GM12878 (cell line): Measurements from ENCODE around the gene ZFYVE21. TPM values are rescaled to one million over a fixed set of nuclear protein-coding genes. Genes with fewer than 3 reads are reported as not detected.

ENCODE experiments used
- ATAC-seq: fragments of 200-7000 bp; cut with Tn5 transposase; 3 replicates; pipeline ENCODE4 v1.9.1; 2020; ENCODE audit warnings: mild to moderate bottlenecking, moderate library complexity
- BruUV-seq: library from RNA; stranded (reverse); fragments of 400-500 nt; replicated peaks from 2 replicates; lab custom pipeline; 2021; lab: Mats Ljungman, UMichigan
- CTCF ChIA-PET: fragments of 300-600 bp; sonication (Branson Sonifier 250); formaldehyde crosslinking; extraction: SDS; loops from one replicate; lab custom pipeline; 2021; ENCODE audit warnings: inconsistent platforms; lab: Yijun Ruan, JAX
- POLR2A ChIA-PET: fragments of 350-600 bp; formaldehyde crosslinking; extraction: SDS; loops from one replicate; lab custom pipeline; 2021; ENCODE audit warnings: inconsistent platforms; lab: Charles Lee
- RAD21 ChIA-PET: fragments of 300-600 bp; sonication (Branson Sonifier 250); formaldehyde crosslinking; loops from one replicate; lab custom pipeline; 2023; ENCODE audit warnings: antibody characterized with exemption; ENCODE audit not compliant: unreplicated experiment; lab: Charles Lee
- SMC1A ChIA-PET: fragments of 300-600 bp; sonication (Branson Sonifier 250); formaldehyde crosslinking; loops from one replicate; lab custom pipeline; 2023; ENCODE audit not compliant: unreplicated experiment, uncharacterized antibody; lab: Charles Lee
- DNase-seq: peaks from one replicate; pipeline ENCODE4 v3.0.0-alpha.2; 2011; ENCODE audit warnings: low read depth, low spot score
- FAIRE-seq: peaks from 3 replicates; lab custom pipeline; 2011; peaks lifted over from hg19 to GRCh38; lab: Jason Lieb, UNC
- H2AFZ ChIP-seq: 2 replicates; pipeline ENCODE4 v1.6.0; 2011; ENCODE audit warnings: low read depth, low read length, control low read depth; ENCODE audit not compliant: control insufficient read depth
- H3K27ac ChIP-seq: 2 replicates; pipeline ENCODE4 v1.5.1; 2011; ENCODE audit warnings: control low read depth; ENCODE audit not compliant: control insufficient read depth, insufficient read depth
- H3K27me3 ChIP-seq, 2 experiments: replicated peaks in 1 of 2; 2 replicates each; pipeline versions ENCODE4 v1.6.0 to v1.6.1; 2011; ENCODE audit warnings: low read length in 1 of 2; ENCODE audit not compliant: control insufficient read depth in 2 of 2, insufficient read depth in 2 of 2
- H3K36me3 ChIP-seq, 2 experiments: 2 replicates each; pipeline ENCODE4 v1.5.1; 2011; ENCODE audit warnings: low read length in 1 of 2; ENCODE audit not compliant: control insufficient read depth in 2 of 2, insufficient read depth in 2 of 2
- H3K4me1 ChIP-seq: 2 replicates; pipeline ENCODE4 v1.6.1; 2011; ENCODE audit warnings: mild to moderate bottlenecking, low read length, moderate library complexity, mixed read lengths; ENCODE audit not compliant: control insufficient read depth, insufficient read depth
- H3K4me2 ChIP-seq: 2 replicates; pipeline ENCODE4 v1.6.0; 2011; ENCODE audit warnings: control low read depth; ENCODE audit not compliant: control insufficient read depth, insufficient read depth
- H3K4me3 ChIP-seq: fragments of 200-600 bp; sonication (generic); 2 replicates; pipeline ENCODE4 v1.5.1; 2016
- H3K79me2 ChIP-seq: 2 replicates; pipeline ENCODE4 v1.6.0; 2011; ENCODE audit warnings: low read length; ENCODE audit not compliant: control insufficient read depth, insufficient read depth
- H3K9ac ChIP-seq: 2 replicates; pipeline ENCODE4 v1.8.0; 2011; ENCODE audit warnings: low read length, control low read depth, mixed read lengths; ENCODE audit not compliant: control insufficient read depth, insufficient read depth
- H3K9me3 ChIP-seq: replicated peaks from 3 replicates; pipeline ENCODE4 v1.5.1; 2011; ENCODE audit warnings: mild to moderate bottlenecking, low read length; ENCODE audit not compliant: control insufficient read depth, insufficient read depth
- H4K20me1 ChIP-seq: 2 replicates; pipeline ENCODE4 v1.6.0; 2011; ENCODE audit not compliant: control insufficient read depth, insufficient read depth
- CEBPB ChIP-seq, 2 experiments: fragments of 150-350 bp in 1 of 2; IDR thresholded peaks; 2 replicates each; pipeline ENCODE4 v1.6.1; 2012 to 2014; ENCODE audit warnings: low read depth in 2 of 2, low read length in 2 of 2, borderline replicate concordance in 1 of 2, inconsistent platforms in 1 of 2
- CHD1 ChIP-seq: IDR thresholded peaks from 2 replicates; pipeline ENCODE4 v1.6.1; 2012; ENCODE audit warnings: low read depth, low read length, improper control_type of control experiment
- EP300 ChIP-seq, 2 experiments: fragments of 150-350 bp in 1 of 2; IDR thresholded peaks; 2 replicates each; pipeline ENCODE4 v1.6.1; 2011 to 2012; ENCODE audit warnings: low read depth in 2 of 2, low read length in 2 of 2, borderline replicate concordance in 1 of 2, improper control_type of control experiment in 1 of 2, inconsistent platforms in 1 of 2; ENCODE audit not compliant: control insufficient read depth in 1 of 2
- JUND ChIP-seq: IDR thresholded peaks from 2 replicates; pipeline ENCODE4 v1.6.1; 2012; ENCODE audit warnings: low read depth, mild to moderate bottlenecking, low read length, improper control_type of control experiment, moderate library complexity
- KLF5 ChIP-seq: fragments of 450-650 bp; IDR thresholded peaks from 2 replicates; pipeline ENCODE4 v1.6.1; 2014; ENCODE audit warnings: mild to moderate bottlenecking; ENCODE audit not compliant: partially characterized antibody
- MXI1 ChIP-seq: fragments of 150-350 bp; IDR thresholded peaks from 2 replicates; pipeline ENCODE4 v1.6.1; 2011; ENCODE audit warnings: low read depth, mild to moderate bottlenecking, inconsistent platforms, low read length, improper control_type of control experiment
- POLR2AphosphoS2 ChIP-seq: IDR thresholded peaks from 2 replicates; pipeline ENCODE4 v1.6.1; 2011; ENCODE audit warnings: low read depth, mild to moderate bottlenecking, low read length, improper control_type of control experiment, moderate library complexity
- POU2F2 ChIP-seq: IDR thresholded peaks from 3 replicates; pipeline ENCODE4 v1.6.1; 2011; ENCODE audit warnings: low read depth, mild to moderate bottlenecking, low read length, borderline replicate concordance
- SPI1 ChIP-seq: IDR thresholded peaks from 2 replicates; pipeline ENCODE4 v1.6.1; 2011; ENCODE audit warnings: low read depth, mild to moderate bottlenecking, low read length, moderate library complexity, borderline replicate concordance; ENCODE audit not compliant: insufficient read depth
- TARDBP ChIP-seq: IDR thresholded peaks from 2 replicates; pipeline ENCODE4 v1.6.1; 2016; ENCODE audit warnings: borderline replicate concordance
- WGBS: methylation state at CpG from one replicate; pipeline ENCODE4 v1.1.6; 2016; ENCODE audit warnings: low lambda C conversion rate; ENCODE audit not compliant: insufficient replicate concordance, insufficient coverage; ENCODE audit errors: missing lambda C conversion rate; 5-methylcytosine and 5-hydroxymethylcytosine counted together
- in situ Hi-C: fragments of 300-500 bp; cut with MboI; formaldehyde crosslinking; loops from 9 replicates; pipeline ENCODE4 v1.14.3; 2018; ENCODE audit warnings: mixed read lengths
- intact Hi-C: fragments of 100-400 bp; cut with micrococcal nuclease; formaldehyde crosslinking; loops from one replicate; pipeline ENCODE4 v1.14.2; 2022; ENCODE audit not compliant: unreplicated experiment
- polyA plus RNA-seq, 11 experiments: library from polyadenylated mRNA; depleted of rRNA in 4 of 11; unstranded in 6 of 11; stranded (reverse) in 5 of 11; fragments of >200 nt; fragmentation: Nextera tagmentation in 4 of 11; fragmentation: Illumina TruSeq in 1 of 11; extraction: Ambion mirVana in 4 of 11; extraction: Trizol in 1 of 11; gene quantifications; 1 replicate in 1 of 11; 2 replicates in 10 of 11; pipeline versions ENCODE4 v1.2.1 to v1.2.3, GENCODE V29; 2011 to 2016; ENCODE audit warnings: inconsistent platforms in 2 of 11, missing spikeins in 2 of 11, low read depth in 1 of 11
- total RNA-seq, 4 experiments: library from RNA; depleted of rRNA in 3 of 4; stranded (reverse); fragments of >200 nt in 3 of 4; fragmentation: Illumina TruSeq in 1 of 4; extraction: Trizol in 1 of 4; gene quantifications; 2 replicates each; pipeline versions ENCODE4 v1.2.1 to v1.2.3, GENCODE V29; 2013 to 2021
- TF ChIP-seq, protein P1 (sequence below): fragments of 450-650 bp; IDR thresholded peaks from 2 replicates; pipeline ENCODE4 v1.6.1; 2016; ENCODE audit warnings: mild to moderate bottlenecking, moderate library complexity, borderline replicate concordance
- TF ChIP-seq, protein P2 (sequence below): fragments of 450-650 bp; IDR thresholded peaks from 2 replicates; pipeline ENCODE4 v1.6.1; 2017; ENCODE audit warnings: mild to moderate bottlenecking, low read depth, inconsistent platforms; ENCODE audit not compliant: poor library complexity, severe bottlenecking

The ZFYVE21 gene
- total and polyA plus RNA-seq, 10 of the 15 experiments (the other 5 are each of a cell fraction or from before 2014, with no cell fraction given), result 0.79 to 21.7 (median 13.8) TPM

DNA sequence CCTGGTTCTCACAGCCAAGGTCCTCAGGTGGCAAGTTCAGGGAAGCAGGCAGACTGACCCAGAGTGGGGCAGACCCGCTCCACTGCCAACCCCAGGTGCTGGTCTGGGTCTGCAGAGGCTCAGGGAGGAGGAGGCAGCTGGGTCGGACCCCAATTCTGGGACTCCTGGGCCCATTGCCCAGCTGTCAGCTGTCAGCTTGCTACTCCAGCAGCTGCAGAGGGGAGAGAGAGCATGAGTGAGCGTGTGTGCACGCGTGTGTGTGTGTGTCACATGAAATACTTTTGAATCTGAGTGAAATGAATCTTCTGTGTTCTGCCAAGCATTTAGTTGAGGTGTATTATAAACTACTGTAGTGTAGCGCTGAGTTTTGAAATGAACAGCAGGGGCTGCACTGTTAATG, 31.1 kb upstream of the ZFYVE21 start (continued):
- TF ChIP-seq POU2F2, result no peak
- TF ChIP-seq EP300 (IDR thresholded peaks at IDR 0.05; ENCODE audit: borderline replicate concordance in 1 of 2, control insufficient read depth in 1 of 2, low read depth in 2 of 2, low read length in 2 of 2), result no peak
- TF ChIP-seq, protein P1, sequence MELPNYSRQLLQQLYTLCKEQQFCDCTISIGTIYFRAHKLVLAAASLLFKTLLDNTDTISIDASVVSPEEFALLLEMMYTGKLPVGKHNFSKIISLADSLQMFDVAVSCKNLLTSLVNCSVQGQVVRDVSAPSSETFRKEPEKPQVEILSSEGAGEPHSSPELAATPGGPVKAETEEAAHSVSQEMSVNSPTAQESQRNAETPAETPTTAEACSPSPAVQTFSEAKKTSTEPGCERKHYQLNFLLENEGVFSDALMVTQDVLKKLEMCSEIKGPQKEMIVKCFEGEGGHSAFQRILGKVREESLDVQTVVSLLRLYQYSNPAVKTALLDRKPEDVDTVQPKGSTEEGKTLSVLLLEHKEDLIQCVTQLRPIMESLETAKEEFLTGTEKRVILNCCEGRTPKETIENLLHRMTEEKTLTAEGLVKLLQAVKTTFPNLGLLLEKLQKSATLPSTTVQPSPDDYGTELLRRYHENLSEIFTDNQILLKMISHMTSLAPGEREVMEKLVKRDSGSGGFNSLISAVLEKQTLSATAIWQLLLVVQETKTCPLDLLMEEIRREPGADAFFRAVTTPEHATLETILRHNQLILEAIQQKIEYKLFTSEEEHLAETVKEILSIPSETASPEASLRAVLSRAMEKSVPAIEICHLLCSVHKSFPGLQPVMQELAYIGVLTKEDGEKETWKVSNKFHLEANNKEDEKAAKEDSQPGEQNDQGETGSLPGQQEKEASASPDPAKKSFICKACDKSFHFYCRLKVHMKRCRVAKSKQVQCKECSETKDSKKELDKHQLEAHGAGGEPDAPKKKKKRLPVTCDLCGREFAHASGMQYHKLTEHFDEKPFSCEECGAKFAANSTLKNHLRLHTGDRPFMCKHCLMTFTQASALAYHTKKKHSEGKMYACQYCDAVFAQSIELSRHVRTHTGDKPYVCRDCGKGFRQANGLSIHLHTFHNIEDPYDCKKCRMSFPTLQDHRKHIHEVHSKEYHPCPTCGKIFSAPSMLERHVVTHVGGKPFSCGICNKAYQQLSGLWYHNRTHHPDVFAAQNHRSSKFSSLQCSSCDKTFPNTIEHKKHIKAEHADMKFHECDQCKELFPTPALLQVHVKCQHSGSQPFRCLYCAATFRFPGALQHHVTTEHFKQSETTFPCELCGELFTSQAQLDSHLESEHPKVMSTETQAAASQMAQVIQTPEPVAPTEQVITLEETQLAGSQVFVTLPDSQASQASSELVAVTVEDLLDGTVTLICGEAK, result no peak
- no peak for TF ChIP-seq SPI1
- TF ChIP-seq CHD1, result no peak

DNA sequence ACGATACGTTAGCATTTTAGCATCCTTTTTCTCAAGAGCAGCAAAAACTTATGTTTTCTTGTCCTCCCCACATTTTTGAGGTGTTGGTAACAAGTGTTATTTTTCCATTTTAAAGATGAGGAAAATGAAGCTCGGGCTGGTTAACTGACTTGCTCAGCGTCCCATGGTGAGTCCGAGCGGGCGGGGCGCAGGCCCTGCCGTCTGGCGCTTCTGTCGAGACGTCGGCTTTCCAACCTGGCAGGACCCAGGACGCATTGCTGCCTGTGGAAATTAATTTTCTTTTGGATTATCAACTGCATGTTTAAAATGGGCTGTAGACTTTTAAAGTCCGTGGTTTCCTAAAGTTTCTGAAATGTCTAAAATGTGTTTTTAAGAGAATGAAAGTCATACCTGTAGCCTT, 30.7 kb upstream of the ZFYVE21 start:
- ChIA-PET RAD21 (no interaction called here), CTCF (no interaction called here), POLR2A (no interaction called here), SMC1A (no interaction called here)
- H3K4me3 ChIP-seq, result no peak overlapping the region
- H3K9ac ChIP-seq, result no peak overlapping the region
- intact Hi-C loops (no loop called here), in situ Hi-C loops (loop anchor here (5.0 kb wide), 1 partner anchor 113 kb away; no protein-coding TSS in a partner anchor)
- ATAC-seq, result no peak
- peaks cover 14% of the 10 kb centered on the region for H3K4me1 ChIP-seq
- H2AFZ ChIP-seq, result no peak overlapping the region
- H3K36me3 ChIP-seq, result peaks cover 19 to 44% of the 10 kb centered on the region in 2 experiments
- TF ChIP-seq KLF5, result no peak
- TF ChIP-seq POLR2AphosphoS2, result no peak
- TF ChIP-seq, protein P2, sequence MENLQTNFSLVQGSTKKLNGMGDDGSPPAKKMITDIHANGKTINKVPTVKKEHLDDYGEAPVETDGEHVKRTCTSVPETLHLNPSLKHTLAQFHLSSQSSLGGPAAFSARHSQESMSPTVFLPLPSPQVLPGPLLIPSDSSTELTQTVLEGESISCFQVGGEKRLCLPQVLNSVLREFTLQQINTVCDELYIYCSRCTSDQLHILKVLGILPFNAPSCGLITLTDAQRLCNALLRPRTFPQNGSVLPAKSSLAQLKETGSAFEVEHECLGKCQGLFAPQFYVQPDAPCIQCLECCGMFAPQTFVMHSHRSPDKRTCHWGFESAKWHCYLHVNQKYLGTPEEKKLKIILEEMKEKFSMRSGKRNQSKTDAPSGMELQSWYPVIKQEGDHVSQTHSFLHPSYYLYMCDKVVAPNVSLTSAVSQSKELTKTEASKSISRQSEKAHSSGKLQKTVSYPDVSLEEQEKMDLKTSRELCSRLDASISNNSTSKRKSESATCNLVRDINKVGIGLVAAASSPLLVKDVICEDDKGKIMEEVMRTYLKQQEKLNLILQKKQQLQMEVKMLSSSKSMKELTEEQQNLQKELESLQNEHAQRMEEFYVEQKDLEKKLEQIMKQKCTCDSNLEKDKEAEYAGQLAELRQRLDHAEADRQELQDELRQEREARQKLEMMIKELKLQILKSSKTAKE, result no peak
- no peak for TF ChIP-seq TARDBP
- TF ChIP-seq JUND, result no peak
- no peak for TF ChIP-seq CEBPB (IDR thresholded peaks at IDR 0.05; ENCODE audit: borderline replicate concordance in 1 of 2, low read depth in 2 of 2, low read length in 2 of 2)
- TF ChIP-seq MXI1, result no peak
- TF ChIP-seq, all 136 proteins: peak for 0
- BruUV-seq, result no TSS peak
- no peaks in the 10 kb centered on the region for H4K20me1 ChIP-seq
- WGBS, result 89% methylated on average over 15 of the region's 15 CpGs
- FAIRE-seq, result no peak
- no peak for DNase-seq
- H3K9me3 ChIP-seq, result no peaks in the 10 kb centered on the region
- no peaks in the 10 kb centered on the region for H3K27me3 ChIP-seq
- H3K27ac ChIP-seq, result no peak overlapping the region
- no peak overlapping the region for H3K4me2 ChIP-seq
- H3K79me2 ChIP-seq, result peaks cover 4% of the 10 kb centered on the region; the same call in 1 of the 2 replicates
